Neural cell (in vitro differentiated cells): ENCODE results near the gene TMOD1.

Experiments
- CTCF ChIP-seq: fragments of 450-650 bp; IDR thresholded peaks from 2 replicates; pipeline ENCODE4 v1.5.1; 2014; ENCODE audit warnings: antibody characterized with exemption, mild to moderate bottlenecking, moderate library complexity; ENCODE audit not compliant: poor library complexity, severe bottlenecking
- EZH2 ChIP-seq: fragments of 200-600, 300-800 bp; shearing (Covaris generic), sonication (generic); IDR thresholded peaks from 2 replicates; pipeline ENCODE4 v1.6.1; 2014; ENCODE audit warnings: antibody characterized with exemption, low read length, borderline replicate concordance, mild to moderate bottlenecking; ENCODE audit not compliant: insufficient read depth, poor library complexity, severe bottlenecking
- MXI1 ChIP-seq: fragments of 450-650 bp; conservative IDR thresholded peaks from 2 replicates; pipeline ENCODE4 v1.6.1; 2014; ENCODE audit warnings: antibody characterized with exemption, mild to moderate bottlenecking; ENCODE audit not compliant: poor library complexity, severe bottlenecking
- RAD21 ChIP-seq: fragments of 450-650 bp; conservative IDR thresholded peaks from 2 replicates; pipeline ENCODE4 v1.6.1; 2014; ENCODE audit warnings: antibody characterized with exemption, mild to moderate bottlenecking, moderate library complexity
- SMC3 ChIP-seq: fragments of 450-650 bp; conservative IDR thresholded peaks from 2 replicates; pipeline ENCODE4 v1.6.1; 2014; ENCODE audit warnings: antibody characterized with exemption, mild to moderate bottlenecking, moderate library complexity; ENCODE audit not compliant: poor library complexity
- TAF1 ChIP-seq: IDR thresholded peaks from 2 replicates; pipeline ENCODE4 v1.6.1; 2012; ENCODE audit warnings: low read depth

DNA sequence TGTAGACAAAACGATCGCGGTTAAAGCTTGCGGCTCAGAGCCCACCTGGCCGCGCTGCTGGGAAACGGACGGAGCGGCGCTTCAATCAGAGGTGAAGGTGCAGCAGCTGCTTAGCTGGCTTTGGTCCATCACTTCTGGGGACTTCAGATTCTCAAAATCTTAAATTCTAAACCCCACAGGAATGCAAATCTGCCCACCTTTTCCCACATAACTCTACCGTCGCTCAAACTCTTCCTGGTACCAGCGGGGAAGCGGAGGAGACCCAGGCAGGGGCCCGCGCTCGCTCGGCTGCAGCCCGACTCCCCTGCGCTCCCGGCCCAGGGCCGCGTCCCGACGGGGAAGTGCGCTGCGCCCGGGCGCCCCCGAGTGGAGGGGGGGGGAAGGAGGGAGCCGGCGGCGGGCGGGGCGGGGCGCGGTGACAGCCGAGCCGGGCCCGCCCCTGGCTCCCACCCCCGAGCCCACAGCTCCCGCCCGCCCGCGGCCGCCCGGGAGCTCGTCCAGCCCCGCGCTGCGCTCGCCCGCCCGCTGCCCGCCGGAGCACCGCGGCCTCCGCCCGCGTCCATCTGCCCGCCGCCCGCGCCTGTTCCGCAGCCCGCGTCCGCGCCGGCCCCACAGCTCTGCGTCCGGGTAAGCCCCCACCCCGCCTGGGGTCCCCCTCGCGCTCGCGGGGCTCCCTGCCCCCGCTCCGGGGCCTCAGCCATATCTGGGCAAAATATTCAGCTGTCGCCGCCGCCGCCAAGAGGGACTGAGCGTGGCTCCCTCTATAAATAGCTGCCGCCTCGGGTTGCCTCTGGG is at the start of gene TMOD1:
- no peak for TF ChIP-seq TAF1
- no peak for TF ChIP-seq CTCF
- TF ChIP-seq EZH2 = no peak
- no peak for TF ChIP-seq MXI1
- TF ChIP-seq SMC3 = no peak
- no peak for TF ChIP-seq RAD21
